ENCODE data around the gene TMEM87A. TPM values are rescaled to one million over a fixed set of nuclear protein-coding genes. Genes with fewer than 3 reads are reported as not detected.

Gene TMEM87A
- total and polyA plus RNA-seq, 2 donors from 2014 or later, result 18.8 to 57.3 TPM

DNA sequence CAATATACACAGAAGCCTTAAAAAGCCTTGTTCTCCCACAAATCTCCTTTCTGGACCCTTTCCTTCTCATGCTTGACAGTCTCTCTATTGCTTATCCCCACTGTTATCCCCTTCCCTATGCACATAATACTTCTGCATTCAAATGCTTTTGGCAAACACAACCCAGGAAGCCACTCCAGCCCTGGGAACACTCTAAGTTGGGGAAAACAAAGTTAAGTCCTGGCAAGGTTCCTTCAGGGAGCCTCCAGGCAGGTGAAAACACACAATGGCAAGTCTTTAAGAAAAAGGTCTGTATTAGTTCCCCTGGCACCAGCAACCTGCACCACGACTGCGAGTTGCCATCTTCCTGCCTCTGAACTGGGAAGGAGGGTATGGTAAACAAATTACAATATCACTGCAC lies 19.9 kb downstream of the TMEM87A start:
- TF ChIP-seq, protein P1, sequence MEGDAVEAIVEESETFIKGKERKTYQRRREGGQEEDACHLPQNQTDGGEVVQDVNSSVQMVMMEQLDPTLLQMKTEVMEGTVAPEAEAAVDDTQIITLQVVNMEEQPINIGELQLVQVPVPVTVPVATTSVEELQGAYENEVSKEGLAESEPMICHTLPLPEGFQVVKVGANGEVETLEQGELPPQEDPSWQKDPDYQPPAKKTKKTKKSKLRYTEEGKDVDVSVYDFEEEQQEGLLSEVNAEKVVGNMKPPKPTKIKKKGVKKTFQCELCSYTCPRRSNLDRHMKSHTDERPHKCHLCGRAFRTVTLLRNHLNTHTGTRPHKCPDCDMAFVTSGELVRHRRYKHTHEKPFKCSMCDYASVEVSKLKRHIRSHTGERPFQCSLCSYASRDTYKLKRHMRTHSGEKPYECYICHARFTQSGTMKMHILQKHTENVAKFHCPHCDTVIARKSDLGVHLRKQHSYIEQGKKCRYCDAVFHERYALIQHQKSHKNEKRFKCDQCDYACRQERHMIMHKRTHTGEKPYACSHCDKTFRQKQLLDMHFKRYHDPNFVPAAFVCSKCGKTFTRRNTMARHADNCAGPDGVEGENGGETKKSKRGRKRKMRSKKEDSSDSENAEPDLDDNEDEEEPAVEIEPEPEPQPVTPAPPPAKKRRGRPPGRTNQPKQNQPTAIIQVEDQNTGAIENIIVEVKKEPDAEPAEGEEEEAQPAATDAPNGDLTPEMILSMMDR (IDR thresholded peaks at IDR 0.05; ENCODE audit: borderline replicate concordance, extremely low read depth, insufficient read depth), result no peak
- H3K27me3 ChIP-seq (ENCODE audit: control insufficient read depth, insufficient read depth, low read length), result no peaks in the 10 kb centered on the region
- H3K4me1 ChIP-seq (ENCODE audit: control insufficient read depth in 2 of 3, insufficient read depth in 2 of 3, low read depth in 1 of 3, low read length in 3 of 3), result no peaks in the 10 kb centered on the region
- no peaks in the 10 kb centered on the region for H3K9me3 ChIP-seq (ENCODE audit: control insufficient read depth in 2 of 3, insufficient read depth in 1 of 3, low read length in 3 of 3)
- FAIRE-seq (no peak), DNase-seq (no peak)
- no peak overlapping the region for H3K4me3 ChIP-seq (ENCODE audit: low read length in 3 of 3)
- H3K27ac ChIP-seq (ENCODE audit: low read depth in 2 of 2, low read length in 2 of 2), result no peak overlapping the region
- H3K9ac ChIP-seq (ENCODE audit: low read length in 3 of 3), result no peak overlapping the region
- H3K36me3 ChIP-seq (ENCODE audit: control insufficient read depth in 2 of 3, insufficient read depth in 3 of 3, low read length in 3 of 3), result peaks cover 3 to 10% (median 7%) of the 10 kb centered on the region in 3 donors
- intact Hi-C loops (cut with DNase I), result no loop called here

DNA sequence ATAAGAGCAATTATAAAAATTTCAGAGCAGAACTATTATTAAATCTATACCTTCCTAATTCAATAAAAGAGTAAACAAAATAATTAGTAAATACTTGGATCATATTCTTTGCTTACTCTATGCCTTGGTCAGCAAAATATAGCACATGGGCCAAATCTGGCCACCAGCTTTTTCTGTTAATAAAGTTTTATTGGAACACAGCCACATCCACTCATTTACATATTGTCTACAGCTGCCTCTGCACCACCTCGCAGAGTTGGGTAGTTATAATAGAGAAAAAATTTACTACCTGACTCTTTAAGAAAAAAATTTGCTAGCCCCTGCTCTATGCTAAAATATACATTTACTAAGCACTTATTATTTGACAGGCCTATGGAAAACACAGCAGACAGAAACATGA lies 32.4 kb downstream of the TMEM87A start:
- TF ChIP-seq, protein P1 (IDR thresholded peaks at IDR 0.05; ENCODE audit: borderline replicate concordance, extremely low read depth, insufficient read depth), result no peak
- Histone ChIP-seq H3K4me1 (ENCODE audit: control insufficient read depth in 2 of 3, insufficient read depth in 2 of 3, low read depth in 1 of 3, low read length in 3 of 3) (no peaks in the 10 kb centered on the region), H3K36me3 (ENCODE audit: control insufficient read depth in 2 of 3, insufficient read depth in 3 of 3, low read length in 3 of 3) (peaks cover 3 to 40% (median 8%) of the 10 kb centered on the region in 3 donors), H3K27ac (ENCODE audit: low read depth in 2 of 2, low read length in 2 of 2) (no peak overlapping the region), H3K27me3 (ENCODE audit: control insufficient read depth, insufficient read depth, low read length) (no peaks in the 10 kb centered on the region), H3K9me3 (ENCODE audit: control insufficient read depth in 2 of 3, insufficient read depth in 1 of 3, low read length in 3 of 3) (no peaks in the 10 kb centered on the region), H3K9ac (ENCODE audit: low read length in 3 of 3) (no peak overlapping the region), H3K4me3 (ENCODE audit: low read length in 3 of 3) (no peak overlapping the region)
- FAIRE-seq (no peak), DNase-seq (no peak)
- intact Hi-C loops (cut with DNase I), result no loop called here

DNA sequence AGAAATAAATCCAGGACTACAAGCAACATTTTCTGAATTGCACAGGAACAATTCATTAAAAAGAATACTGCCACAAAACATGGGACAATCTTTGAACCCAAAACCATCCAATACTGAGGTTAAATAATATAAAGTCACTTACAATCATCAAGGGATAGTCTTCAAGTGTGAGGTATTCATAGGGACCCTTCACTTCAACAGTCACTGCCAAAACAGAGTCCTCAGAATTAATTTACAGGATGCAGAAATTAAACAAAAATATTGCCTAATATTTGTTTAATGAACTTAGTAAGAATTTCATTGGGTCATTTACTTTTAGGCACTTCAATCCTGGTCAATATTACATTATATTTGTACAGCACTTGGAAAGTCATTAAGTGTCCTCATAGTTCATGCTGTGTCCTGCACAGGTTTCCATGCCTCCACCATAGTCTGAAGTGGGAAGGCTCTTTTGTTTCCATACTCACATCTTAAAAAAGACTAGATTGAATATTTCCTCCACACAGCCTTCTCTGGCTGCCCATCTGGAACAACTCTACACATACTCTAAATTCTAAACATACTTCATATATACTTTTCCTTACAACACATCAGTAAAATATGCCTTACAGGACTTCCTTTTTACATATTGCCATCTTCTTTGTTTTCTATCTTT lies 33.6 kb downstream of the TMEM87A start:
- FAIRE-seq, result no peak
- no peak overlapping the region for H3K9ac ChIP-seq (ENCODE audit: low read length in 3 of 3)
- intact Hi-C loops (cut with DNase I), result no loop called here
- no peak overlapping the region for H3K4me3 ChIP-seq (ENCODE audit: low read length in 3 of 3)
- no peak for DNase-seq
- no peaks in the 10 kb centered on the region for H3K9me3 ChIP-seq (ENCODE audit: control insufficient read depth in 2 of 3, insufficient read depth in 1 of 3, low read length in 3 of 3)
- H3K27me3 ChIP-seq (ENCODE audit: control insufficient read depth, insufficient read depth, low read length), result no peaks in the 10 kb centered on the region
- H3K36me3 ChIP-seq (ENCODE audit: control insufficient read depth in 2 of 3, insufficient read depth in 3 of 3, low read length in 3 of 3), result peaks cover 3 to 40% (median 13%) of the 10 kb centered on the region in 3 donors
- no peaks in the 10 kb centered on the region for H3K4me1 ChIP-seq (ENCODE audit: control insufficient read depth in 2 of 3, insufficient read depth in 2 of 3, low read depth in 1 of 3, low read length in 3 of 3)
- TF ChIP-seq, protein P1 (IDR thresholded peaks at IDR 0.05; ENCODE audit: borderline replicate concordance, extremely low read depth, insufficient read depth), result no peak
- no peak overlapping the region for H3K27ac ChIP-seq (ENCODE audit: low read depth in 2 of 2, low read length in 2 of 2)

DNA sequence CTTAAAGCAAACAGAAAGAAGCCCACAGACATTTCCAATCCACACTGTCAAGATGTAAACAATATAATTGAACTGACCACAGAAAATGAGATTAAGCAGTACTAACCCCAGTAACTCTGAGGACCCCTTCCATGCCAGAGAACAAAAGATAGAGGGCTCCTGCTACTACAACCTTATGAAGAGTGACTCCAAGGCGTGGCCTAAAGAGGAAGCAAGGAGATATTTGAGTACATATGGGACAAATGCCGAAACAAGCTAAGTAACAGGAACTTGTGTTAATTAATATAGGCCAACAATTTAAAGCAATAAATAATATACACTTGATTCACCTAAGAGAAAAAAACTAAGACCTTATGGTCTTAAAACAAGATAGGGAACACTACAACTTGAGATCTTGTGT lies 40.1 kb downstream of the TMEM87A start:
- intact Hi-C loops (cut with DNase I), result no loop called here
- Histone ChIP-seq H3K36me3 (ENCODE audit: control insufficient read depth in 2 of 3, insufficient read depth in 3 of 3, low read length in 3 of 3) (peaks cover 3 to 32% (median 17%) of the 10 kb centered on the region in 3 donors), H3K27me3 (ENCODE audit: control insufficient read depth, insufficient read depth, low read length) (no peaks in the 10 kb centered on the region), H3K9me3 (ENCODE audit: control insufficient read depth in 2 of 3, insufficient read depth in 1 of 3, low read length in 3 of 3) (no peaks in the 10 kb centered on the region), H3K4me3 (ENCODE audit: low read length in 3 of 3) (no peak overlapping the region), H3K27ac (ENCODE audit: low read depth in 2 of 2, low read length in 2 of 2) (no peak overlapping the region), H3K9ac (ENCODE audit: low read length in 3 of 3) (no peak overlapping the region), H3K4me1 (ENCODE audit: control insufficient read depth in 2 of 3, insufficient read depth in 2 of 3, low read depth in 1 of 3, low read length in 3 of 3) (no peaks in the 10 kb centered on the region)
- TF ChIP-seq, protein P1 (IDR thresholded peaks at IDR 0.05; ENCODE audit: borderline replicate concordance, extremely low read depth, insufficient read depth), result no peak
- FAIRE-seq (no peak), DNase-seq (no peak)

Measured in kidney (tissue), 14 donors.